Activated naive CD4-positive, alpha-beta T cell treated with anti-CD3 and anti-CD28 coated beads, Interleukin-2, amount 50 U/mL, for 16 hours (primary cell): ENCODE results near the gene SH3BP2.
"Not testable (repeated sequence)": the region's sequence is repeated elsewhere in the genome, so short reads cannot be mapped to it uniquely, and the experiment has no call there.

Experiments used
- DNase-seq: peaks from one replicate; pipeline ENCODE4 v3.0.0-alpha.2; 2020

The SH3BP2 gene

DNA sequence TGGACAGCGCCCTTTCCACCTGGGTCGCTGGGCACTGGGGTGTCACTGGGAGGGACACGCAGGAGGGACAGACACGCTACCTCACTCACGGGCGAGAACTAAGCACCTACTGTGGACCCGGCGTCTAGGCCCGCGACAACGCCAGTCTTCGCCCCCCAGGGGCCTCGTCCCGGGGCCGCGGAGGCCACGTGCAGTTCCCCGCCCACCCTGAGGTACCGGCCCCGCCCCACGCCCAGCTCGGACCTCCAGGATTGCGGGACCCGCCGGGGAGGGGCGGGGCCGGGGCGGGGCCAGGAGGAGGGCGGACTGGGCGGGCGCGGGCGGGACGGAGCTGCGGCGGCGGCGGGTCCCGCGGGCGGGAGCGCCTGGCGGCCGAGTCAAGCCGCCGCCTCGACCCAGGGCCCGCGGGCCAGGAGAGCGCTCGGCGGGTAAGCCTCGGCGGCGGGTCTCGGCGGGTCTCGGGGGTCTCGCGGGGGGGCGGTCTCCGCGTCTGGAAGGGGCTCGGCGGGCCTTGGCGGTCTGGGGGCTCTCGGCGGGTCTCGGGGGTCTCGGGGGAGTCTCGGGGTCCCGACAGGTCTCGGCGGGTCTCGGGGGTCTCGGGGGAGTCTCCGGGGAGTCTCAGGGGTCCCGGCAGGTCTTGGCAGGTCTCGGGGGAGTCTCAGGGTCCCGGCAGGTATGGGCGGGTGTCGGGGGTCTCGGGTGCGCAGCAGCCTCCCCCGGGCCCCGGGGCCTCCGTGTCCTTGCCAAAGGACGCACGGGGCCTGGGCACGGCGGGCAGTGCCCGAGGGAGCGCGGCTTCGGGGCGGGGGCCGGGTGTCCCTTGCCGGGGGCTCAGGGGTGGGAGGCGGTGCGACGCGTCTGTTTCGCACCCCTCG, at the start of gene SH3BP2:
SH3BP2 (plus strand) TSS at position 375 of the 875 bp plus-strand sequence. CDS start 27,533 bp downstream, outside the sequence.
- peak; percentile 59 for DNase-seq

GRCh38 chr4:2743518-2744445, 49.1 kb upstream of the SH3BP2 start:
- no peak for DNase-seq

- no peak for DNase-seq
Measured at GRCh38 chr4:2744576-2745270, 48.2 kb upstream of the SH3BP2 start.

DNA sequence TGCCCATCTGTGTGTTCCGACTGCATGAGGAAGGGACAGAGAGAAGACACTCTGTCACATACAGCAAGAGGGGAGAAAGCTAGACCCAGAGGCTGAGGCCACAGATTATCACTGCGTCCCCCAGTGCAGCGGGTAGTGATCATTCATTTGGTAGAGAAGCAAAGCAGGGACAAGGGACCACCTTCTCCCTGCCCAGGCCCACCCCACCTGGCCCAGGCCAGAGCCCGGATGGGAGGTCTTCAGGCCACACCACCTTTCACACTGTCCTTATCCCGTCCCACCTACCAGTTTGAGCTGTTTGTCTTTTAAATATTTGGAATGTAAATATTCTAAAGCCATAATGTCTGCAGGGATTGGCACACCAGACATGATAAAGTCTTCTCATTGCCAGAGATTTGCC, 47.4 kb upstream of the SH3BP2 start:
- no peak for DNase-seq

DNA sequence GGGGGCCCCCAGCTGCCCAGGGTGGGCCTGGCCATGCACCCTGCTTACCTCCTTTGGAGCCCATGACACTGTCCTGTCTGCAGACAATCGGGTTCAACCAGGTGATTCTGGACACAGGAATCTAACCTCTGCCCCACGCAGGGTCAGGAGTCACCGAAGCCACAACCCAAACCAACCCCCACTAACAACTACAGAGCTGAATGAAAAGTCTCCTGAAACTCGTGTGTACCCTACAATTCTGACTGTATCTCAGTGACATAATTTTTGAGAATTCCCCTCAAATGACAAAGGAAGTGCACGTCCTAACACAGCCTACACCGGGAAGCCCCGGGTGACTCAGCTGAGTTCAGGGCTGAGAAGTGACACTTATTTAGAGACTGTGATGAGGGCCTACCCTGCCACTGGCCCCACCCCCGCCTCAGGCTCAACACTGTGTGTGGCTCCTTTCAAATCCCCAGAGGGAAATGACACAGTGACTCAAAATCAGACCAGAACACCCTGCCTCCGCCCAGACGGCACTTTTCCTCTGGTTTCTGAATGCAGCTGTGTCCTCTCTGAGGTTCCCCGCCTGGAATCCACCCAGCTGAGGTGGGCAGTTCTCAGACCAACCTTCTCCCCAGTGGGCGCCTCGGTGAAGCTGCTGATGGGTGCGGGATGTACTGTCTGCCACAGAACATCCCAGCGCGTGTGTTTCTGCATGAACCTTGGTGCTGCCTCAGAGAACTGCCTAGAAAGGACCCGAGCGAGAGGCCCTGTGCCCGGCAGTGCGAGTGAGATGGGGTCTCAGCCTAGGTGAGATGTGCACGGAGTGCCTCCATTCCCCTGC, 46.7 kb upstream of the SH3BP2 start:
- DNase-seq: peak; percentile 96

DNA sequence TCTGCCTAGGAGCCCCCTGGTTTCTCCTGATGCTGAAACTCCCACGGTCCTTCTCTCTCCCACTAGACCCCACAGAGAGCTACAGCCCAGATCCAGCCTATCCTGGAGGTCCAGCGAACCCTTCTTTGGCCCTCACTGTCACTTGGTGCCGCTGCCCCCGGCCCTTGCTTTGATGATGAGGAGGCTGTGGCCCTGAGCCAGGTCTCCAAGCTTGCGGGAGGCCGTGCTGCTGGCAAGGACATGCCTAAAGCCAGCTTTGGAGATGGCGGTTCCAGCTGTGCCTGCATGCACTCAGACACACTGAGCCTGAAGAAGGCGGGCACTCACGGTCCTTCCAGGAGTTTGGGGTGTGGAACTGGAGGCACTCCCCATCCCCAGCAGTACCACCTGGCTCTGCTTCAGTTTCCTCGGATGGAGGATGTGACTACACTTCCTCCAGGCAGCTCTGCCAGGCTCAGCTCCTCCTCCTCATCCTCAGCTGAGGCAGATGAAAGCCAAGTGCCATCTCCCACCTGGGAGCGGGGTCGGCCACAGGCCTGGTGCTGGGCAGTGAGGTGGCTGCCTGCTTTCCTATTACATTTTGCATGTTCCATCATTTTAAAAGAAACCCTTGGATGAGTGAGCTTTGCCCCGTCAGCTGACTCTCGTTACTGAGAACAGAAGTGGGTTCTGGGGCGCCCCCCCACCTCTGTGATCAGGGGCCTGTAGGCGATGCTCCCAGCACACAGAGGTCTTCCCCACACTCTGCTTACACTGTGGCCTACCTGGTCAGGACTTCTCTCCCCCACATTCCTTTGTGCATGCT, 45.8 kb upstream of the SH3BP2 start:
- no peak for DNase-seq

- DNase-seq: no peak
Measured at GRCh38 chr4:2750719-2751605, 41.9 kb upstream of the SH3BP2 start.

- DNase-seq: no peak
Measured at GRCh38 chr4:2753436-2753835, 39.4 kb upstream of the SH3BP2 start.

- DNase-seq: no peak
Measured at GRCh38 chr4:2754848-2755819, 37.8 kb upstream of the SH3BP2 start.

DNA sequence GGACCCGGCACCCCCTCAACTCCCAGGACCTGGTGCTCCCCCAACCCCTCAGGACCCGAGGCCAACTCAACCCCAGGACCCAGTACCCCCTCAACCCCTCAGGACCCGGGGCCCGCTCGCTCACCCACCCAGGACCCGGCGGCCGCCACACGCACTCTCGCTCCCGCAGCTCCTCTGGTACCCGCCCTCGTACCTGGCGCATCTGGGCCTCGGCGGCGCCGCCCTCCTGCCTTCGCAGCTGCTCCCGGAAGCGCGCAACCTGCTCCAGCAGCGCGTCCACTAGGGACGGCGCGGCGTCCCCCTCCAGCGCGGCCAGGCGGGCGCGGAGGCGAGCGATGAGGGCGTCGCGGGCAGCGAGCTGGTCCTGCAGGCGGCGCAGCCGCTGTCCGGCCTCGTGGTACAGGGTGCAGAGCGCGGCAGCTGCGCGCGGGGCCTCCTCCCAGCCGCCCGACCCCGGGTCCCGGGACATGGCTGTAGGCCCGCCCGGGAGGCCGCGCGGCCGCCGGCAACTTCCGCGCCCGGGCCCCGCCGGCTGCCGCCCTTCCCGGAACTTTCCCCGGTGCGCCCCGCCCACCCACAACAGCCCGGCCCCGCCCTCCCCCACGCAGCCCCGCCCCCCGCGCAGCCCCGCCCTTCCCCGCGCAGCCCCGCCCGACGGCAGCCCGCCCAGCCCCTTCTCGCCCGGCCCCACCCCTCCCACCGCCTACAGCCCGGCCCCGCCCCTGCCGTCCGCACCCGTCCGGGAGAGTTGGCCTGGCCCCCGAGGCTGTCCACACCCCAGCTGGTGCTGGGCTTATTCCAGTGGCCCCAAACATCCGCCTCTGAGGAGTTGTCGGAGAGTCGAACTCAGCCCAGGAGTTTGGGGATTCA, 36.8 kb upstream of the SH3BP2 start, which contains the start of gene TNIP2:
TNIP2 (minus strand) TSS at position 516 of the 870 bp plus-strand sequence; CDS start at position 469, 47 bp downstream.
- DNase-seq: peak; percentile 74

DNA sequence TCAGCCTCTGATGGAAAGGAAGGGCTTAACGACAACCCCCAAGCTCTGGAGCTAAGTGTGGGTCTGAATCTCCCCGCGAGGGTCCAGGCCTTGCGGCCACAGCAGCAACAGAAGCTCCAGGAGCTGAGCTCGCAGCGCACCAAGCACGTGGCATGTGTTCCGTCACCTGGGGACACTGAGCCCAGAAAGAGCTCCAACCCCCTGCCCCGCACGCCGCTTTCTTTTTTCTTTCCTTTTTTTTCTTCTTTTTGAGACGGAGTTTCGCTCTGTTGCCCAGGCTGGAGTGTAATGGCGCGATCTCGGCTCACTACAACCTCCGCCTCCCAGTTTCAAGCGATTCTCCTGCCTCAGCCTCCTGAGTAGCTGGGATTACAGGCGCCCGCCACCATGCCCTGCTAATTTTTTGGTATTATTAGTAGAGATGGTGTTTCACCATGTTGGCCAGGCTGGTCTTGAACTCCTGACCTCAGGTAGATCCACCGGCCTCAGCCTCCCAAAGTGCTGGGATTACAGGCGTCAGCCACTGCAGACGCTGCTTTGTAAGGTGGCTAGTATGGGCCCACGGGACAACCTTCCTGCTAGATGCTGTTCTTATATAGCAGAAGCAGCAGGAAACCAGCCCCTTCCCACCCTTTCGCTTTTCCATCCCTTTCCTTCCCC, 36.1 kb upstream of the SH3BP2 start:
- DNase-seq: peak; percentile 27

DNA sequence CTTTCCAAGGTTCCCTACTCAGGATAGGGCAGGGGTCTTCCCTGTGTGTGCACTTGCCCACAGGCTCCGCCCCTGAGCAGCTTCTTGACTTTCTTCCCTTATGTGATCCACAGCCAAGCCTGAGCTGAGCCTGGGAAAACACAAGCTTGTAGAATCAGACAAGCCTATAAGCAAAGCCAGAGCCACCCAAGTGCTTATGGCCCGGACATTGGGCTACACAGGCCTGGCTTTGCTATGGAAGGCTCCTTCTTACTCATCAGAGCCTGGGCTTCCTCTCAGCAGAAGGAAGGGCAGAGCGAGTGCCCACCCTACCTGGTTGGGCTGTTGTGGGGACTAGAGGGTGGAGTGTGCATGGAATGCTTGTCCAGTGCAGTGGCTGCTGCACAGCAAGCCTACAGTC, 35.5 kb upstream of the SH3BP2 start:
- DNase-seq: no peak

- DNase-seq: no peak
Measured at GRCh38 chr4:2761035-2761923, 31.6 kb upstream of the SH3BP2 start.

GRCh38 chr4:2762048-2762447, 30.8 kb upstream of the SH3BP2 start:
- no peak for DNase-seq

- not testable (repeated sequence) for DNase-seq
Measured at GRCh38 chr4:2762486-2763370, 30.2 kb upstream of the SH3BP2 start.
